Stimulated activated CD4-positive, alpha-beta T cell treated with anti-CD3 and anti-CD28 coated beads, Interleukin-2, amount 100 ng/mL, for 48 hours (primary cell): ENCODE results near the gene PSMD6.

Experiments used
- DNase-seq, 2 donors: peaks; one replicate each; pipeline ENCODE4 v3.0.0-alpha.2; 2020

Gene PSMD6

DNA sequence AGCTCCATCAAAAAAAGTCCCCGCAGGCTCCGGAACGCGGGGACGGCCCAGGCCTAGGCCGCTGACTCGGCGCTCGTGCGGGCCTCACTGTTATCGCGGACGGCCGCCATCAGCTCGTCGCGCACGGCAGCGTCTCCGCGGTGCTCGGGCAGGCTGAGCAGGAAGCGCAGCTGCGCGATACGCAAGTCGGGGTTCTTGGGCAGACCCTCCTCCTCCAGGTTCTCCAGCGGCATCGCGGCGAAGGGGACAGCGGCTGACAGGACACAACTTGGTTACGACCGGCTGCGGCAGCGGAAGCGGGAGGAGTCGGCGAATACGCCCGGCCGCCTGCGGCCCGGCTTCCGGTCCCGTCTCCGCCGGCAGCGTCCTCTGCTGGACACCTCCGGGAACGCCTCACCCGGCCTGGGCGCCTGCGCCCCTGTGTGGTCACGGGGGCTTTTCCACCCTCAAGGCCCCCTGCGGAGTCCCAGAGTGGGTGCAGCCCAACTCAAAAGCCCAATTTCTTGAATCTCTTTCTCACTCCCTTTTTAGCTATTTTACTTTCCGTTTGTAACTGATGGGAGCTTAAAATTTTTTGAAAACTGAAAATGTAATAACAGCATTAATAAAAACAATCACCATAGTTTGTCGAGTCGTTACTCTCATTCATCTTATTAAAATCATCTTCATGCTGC lies at the start of gene PSMD6:
Gene PSMD6, minus strand, starts transcription at position 308 of the 674 bp plus-strand sequence. Its CDS starts 75 bp downstream, at position 233.
- peak; percentile 96 to 97 for DNase-seq

DNA sequence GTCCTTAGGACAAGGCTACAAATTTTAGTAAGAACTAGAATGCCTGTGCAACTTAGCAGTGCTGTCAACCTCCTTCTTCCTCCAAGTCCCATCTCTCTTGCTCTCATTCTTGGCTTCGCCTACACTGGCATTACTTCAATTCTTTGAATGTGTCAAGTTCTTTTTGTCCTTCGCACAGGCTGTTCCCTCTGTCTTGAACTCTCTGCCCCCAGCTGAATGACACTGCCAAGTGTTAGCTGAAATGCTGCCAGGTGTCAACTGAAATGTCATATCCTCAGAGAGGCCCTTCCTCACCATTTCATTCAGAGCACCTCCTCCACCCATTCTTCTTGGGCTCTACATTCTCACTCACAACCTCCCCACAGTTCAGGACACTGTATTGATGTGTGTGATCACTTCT lies 48.8 kb upstream of the PSMD6 start:
- DNase-seq, result no peak

DNA sequence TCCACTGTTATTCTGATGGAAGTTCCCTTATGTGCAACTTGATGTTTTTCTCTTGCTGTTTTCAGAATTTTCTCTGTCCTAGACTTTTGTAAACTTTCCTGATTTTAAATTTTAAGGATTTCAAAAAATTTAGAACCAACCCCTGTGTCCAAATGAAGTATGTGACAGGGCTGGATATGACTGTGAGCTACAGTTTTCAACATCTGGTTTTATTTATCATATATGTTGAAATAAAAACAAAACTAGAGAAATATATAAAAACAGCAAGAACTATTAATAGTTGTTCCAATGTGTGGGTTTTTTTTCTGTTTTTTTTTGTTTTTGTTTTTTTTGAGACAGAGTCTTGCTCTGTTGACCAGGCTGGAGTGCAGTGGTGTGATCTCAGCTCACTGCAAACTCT lies 47.4 kb upstream of the PSMD6 start:
- DNase-seq, result no peak

DNA sequence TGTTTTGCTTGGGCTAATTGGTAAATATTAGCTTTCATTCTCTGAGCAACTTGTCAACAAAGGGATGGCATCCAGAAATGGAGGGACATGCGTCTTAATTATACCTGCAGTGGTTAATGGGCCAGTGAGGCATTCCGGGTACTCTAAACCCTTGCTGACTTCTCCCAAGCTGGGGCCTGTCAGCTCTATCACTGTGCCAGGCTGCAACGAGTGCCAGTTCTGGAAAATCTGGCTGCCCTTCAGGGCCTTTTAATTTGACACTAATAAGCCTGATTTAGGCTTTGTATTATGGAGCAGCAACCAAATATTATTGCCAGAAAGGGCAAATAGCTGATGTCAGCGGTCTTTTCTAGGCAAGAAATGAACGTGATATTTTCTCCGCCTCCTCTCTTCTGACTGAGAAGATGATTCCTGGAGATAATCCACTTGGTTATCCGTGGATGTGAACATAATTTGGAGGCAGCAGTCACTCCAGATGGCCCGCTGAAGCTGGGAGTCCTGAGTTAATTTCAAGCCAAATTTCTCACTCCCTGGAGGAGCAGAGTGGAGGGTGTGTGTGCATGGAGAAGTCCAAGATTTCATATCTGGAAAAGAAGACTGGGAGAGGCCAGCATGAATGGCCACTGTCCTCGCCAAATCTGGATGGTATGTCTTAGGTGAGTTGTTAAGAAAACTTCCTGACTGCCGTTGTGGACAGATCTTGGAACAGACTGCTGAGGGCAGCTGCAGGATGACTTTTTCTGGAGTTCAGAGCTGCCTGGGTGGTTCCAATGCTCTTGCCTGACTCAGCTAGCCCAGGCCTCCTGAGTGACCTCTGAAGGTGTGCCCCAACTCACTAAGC lies 44.4 kb upstream of the PSMD6 start:
- no peak for DNase-seq

DNA sequence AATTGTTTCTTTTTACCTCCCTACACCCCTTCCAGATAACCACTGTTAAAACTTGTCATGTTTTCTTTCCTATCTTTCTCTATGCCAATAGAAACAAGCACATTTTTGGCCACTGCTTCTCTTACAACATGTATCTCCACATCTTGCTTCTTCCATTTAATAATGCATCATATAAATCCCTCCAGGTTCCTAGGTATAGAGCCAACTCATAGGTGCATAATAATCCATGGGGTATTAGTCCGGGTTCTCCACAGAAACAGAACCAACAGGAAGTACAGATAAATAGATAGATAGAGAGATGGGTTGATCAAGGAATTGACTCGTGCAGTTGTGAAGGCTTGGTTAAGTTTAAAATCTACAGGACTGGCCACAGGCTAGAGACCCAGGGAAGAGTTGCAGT lies 41.5 kb upstream of the PSMD6 start:
- DNase-seq, result no peak

DNA sequence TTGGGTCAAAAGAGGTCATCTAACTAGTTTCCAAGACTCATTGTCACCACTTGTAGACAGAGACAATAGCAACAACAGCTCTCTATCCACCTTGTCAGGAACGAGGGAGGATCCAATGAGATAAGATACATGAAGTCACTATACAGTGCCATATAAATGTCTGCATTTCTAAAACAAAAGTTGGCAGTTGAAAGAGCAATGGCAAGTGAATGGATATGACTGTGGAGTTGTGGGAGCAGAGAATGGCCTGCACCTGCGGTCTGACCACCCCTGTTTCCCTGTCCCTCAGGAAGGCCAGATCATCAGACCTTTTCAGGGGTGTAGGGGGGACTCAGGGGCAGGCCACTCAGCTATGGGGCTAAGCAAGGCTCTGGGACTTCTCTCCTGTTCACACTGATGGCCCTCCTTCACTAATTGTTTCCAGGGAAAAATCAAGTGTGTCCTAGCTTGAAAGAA lies 40.7 kb upstream of the PSMD6 start:
- DNase-seq, result no peak

DNA sequence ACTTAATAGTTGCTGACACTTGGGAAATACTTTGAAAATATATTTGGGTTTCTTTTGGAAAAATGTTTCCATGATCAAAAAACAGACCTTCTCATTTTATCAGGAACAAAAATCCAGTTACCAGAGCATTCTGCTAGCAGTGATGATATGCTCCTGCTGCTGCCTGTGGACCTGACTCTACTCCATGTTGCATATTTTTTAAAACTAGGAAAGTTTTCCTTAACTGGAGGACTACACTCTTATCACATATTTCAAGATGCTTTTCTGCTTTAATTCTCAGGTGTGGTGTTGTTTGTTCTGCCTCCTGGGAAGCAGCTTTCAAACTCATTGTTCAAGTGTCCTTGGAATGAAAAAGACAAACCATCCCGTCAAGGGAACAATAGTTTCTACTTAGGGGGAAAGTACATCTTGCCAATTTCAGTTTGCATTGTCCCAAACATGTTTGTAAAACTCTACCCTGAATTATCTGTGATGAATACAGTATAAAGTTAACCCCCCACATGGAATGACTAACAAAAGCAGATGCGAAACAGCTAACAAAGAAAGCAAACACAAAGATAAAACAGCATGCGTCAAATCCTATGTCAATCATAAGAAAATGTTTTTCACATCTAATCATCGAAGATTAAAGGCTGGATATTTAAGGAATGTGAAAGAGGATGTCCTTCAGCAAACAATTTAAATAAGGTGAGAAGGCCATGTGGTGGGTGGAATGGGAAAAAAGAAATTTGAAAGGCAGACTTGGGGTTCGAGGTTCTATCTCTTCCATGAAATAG lies 40.1 kb upstream of the PSMD6 start:
- DNase-seq, result no peak

DNA sequence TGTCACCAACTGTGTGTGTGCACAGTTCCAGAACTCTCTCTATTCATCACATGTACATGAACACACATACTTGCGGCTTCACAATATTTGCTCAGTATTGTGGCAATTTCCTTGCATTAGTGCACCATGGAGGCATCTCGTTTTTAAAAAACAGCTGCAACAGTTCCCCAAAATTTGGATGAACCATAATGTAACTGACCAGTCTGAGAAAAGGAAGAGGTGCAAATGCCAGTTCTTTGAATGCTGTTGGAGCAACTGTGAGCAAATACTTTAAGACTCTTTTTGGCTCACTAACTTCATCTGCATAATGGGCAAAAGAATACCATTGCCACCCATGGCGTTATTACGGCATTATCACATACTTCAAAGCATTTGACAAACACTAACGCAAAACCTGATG lies 38.3 kb upstream of the PSMD6 start:
- DNase-seq, result no peak

DNA sequence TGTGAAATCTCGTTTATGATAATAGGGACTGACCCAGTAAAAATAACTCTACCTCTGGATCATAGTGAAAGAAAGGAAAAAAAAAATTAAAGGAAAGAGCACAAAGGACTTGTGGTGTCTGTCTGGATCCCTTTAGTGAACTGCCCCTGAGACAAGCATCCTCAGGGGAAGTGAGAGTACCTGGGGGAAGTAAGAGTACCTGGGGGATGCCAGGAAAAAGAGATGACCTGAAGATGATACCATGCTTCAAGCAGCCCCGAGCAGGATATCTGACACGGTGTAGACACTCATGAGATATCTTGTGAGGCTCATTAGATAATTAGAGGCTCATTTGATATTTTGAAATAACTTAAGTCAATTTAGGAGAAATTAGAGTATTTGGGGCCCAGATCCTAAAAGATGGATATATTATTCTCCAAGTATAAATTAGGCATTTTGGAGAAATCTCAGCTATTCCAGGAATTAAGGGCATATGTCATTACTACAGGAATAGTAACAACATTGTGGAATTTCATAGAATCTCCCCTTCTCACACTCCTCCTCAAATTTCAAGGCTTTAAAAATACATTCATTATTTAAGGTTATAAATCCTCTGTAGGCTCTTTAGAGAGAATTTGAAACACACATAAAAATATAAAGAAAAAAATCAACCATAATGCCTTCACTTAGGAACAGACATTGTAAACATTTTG lies 36.3 kb upstream of the PSMD6 start:
- DNase-seq, result no peak

DNA sequence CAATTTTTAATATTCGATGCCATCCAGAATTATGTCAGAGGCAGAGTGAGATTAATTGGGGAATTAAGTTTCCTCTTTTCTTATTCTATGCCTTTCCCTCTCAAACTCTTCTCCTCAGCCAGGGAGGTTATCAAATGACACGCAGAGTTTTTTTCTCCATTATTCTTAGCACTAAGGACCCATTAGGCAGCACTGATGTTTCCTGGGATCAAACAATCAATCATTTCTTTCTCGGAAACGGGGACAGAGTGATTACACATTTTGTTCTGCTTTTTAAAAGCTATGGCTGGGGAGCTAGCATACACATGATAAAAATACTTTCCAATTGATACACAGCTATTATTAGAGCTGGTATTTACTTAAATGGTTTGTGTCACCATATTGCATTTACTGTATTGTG lies 35.3 kb upstream of the PSMD6 start:
- DNase-seq, result no peak

DNA sequence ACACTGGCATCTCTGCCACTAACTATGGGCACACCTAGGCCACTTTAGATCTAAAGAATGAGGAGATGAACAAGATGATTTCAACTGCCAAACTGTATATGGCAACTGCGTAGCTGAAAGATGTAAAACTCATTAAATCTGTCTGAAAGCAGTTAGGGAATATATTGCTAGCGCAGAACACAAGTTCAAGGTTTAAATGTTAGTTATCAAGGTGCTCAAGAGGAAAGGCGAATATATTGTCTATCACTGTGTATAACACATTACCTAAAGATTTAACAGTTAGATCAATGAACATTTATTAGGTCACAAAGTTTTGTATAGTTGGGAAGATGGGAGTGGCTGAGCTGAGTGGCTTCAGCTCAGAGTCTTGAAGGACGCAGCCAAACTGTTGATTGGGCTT lies 33.9 kb upstream of the PSMD6 start:
- DNase-seq, result no peak

DNA sequence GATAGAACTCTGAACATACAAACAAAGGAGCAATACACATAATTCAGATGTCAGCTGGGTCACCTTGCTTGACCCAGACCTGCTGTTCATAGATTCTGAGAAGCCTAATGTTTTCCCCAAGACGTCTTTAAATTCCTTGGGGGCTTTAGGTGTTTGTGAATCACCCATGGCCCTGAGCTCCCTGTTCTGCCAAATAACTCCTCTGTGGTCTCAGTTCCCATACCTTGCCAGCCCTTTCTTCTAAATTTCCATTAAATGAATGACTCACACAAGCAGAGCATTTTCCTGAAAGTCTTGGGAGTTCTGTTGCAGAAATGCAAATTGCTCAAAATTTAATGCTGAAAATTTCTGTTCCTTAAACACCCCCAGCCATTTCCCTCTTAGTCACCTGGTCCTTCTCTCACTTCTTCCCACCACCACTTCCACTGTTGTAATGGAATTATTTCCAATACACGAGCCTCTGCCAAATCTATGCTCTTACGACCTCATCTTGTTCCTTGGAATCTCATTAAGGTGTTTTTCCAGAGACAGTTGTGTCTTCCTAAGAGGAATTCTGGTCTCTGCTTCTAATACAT lies 33.4 kb upstream of the PSMD6 start:
- no peak for DNase-seq

DNA sequence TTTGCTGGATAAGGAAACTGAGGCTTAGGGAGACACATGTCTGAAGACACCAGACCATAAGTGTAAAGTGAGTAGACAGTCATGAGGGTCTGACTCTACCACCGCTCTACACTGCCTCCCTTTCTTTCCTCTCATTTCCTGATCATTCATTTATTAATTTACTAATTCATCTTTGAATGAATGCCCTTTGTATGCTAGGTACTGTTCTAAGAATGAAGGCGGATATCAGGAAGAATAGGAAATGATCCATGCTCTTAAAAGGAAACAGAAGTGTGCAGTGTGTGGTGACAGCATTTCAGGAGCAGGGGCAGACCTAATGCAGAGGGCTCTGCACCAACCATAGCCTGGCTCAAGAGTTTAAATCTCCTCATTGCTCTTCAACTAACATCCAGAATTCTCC lies 31.8 kb upstream of the PSMD6 start:
- DNase-seq, result no peak

DNA sequence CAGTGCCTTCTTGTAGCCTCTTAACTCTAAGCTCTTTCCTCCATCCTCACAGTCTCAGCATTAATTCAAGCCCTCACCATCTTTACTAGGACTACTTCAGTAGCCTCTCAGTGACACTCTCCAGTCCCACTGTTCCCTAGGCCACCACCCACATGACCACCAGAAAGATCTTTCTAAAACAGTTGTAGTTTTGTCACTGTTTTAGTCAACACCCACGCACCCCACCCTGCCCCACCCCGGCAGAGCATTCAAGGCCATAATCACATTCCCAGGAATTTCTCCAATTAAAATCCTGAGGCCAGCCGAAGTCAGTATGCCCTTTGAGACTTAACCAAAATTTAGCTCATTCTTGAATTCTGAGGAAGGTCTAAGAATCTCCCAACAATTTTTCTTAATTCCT lies 31.2 kb upstream of the PSMD6 start:
- no peak for DNase-seq

DNA sequence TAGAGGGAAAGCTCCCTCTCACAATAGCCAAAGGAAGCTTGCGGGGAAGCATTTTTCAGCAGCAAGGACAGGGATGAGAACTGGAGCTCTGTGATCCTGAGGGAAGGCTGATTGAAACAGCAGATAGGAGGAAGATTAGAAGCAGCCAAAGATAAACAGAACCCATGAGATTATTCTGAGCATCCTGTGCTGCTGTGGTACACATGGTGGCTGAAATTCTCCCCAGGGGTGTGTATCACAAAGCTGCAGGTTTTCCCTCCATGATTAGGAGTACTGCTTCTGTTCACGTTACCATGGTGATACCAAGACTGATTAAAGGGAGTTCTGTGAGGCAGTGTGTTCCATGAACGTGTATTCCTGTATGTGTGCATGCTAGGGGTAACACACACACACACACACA lies 30.3 kb upstream of the PSMD6 start:
- DNase-seq, result no peak

DNA sequence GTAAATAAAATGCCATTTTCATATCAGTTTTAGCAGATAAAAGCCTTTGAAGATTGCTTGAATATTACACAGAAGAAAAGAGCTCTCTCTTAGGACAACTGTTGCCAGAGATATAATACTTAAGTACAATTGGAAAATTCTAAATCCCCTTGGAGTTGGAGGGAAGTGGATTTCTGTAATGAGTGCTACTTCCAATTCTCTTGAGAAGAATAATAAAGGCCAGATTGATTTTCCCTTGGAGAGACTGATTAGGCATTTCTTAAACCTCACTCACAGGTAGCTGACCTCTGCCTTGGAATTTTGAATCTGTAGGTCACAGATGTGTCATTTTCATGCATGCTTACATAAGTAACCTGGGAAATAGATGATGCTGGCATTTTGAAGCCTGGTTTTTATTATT lies 29.8 kb upstream of the PSMD6 start:
- no peak for DNase-seq

DNA sequence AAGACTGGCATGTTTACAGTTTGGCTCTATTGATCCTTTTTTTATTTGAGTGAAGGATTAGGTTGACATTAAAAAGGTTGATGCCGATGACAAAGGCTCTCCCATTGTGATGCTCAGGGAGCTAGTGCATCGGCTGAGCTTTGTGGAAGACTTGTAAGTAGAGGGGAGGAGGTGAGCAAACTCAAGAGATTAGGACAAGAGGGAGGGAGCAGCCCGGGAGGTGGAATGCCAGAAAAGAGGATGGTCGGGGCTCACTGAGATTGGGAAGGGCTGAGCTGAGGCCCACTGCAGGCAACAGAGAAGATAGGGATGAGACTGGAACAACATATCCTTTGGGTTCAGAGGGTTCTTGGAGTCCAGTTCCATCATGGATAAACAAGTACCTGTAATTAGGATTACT lies 26.5 kb upstream of the PSMD6 start:
- no peak for DNase-seq

DNA sequence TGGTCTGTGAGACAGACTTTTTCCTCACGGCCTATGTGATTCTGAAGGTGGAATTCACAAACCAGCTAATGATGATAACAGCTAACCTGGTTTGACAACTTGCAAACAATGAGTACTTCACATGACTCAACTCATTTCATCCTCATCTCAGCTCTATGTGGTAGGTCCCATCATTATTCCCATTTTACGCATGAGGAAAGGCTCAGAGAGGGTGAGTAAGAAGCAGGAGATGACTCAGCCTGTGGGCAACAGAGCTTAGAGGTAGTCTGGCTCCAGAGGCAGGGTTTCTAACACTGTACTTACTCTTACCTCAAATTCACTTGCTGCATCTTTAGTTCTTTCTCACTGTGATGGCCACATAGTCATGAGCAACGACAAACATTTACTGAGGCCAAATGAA lies 25.8 kb upstream of the PSMD6 start:
- DNase-seq, result no peak

DNA sequence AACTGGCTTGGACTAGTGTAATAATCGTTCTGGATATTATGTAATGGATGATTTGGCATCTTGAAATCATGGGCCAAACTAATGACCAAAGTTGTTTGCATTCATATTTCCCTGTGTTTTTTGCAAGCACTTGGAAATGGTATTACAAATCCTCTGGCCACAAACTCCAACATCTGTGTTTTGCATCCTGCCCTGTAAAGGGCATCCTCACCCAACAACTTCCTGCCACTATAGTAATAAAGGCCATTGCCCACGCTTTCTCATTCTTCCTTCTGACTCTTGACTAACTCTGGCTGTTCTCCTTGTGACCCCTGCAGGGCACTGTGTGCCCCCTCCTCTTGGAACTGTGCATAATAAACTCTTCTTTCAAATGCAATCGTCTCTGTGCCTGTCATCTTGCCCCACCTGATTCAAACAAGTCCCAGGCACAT lies 25.4 kb upstream of the PSMD6 start:
- no peak for DNase-seq

DNA sequence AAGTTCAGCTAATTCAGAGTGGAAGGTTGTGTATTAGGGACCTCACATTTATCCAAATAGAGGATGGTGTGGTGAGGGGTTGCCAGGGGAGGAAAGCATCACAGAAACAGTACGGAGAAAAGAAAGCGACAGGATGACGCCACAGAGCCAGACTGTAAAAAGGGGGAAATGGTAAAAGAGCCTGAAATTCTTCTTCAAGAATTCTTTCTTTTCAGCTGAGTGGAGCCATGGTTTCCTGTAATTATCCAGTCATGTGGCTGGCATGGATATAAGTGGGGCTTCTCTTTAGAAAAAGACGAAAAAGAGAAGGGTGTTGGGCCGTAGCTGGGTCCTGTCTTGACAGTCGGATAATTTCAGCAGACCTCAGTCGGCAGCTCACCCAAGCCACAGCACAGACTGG lies 24.5 kb upstream of the PSMD6 start:
- DNase-seq, result no peak

DNA sequence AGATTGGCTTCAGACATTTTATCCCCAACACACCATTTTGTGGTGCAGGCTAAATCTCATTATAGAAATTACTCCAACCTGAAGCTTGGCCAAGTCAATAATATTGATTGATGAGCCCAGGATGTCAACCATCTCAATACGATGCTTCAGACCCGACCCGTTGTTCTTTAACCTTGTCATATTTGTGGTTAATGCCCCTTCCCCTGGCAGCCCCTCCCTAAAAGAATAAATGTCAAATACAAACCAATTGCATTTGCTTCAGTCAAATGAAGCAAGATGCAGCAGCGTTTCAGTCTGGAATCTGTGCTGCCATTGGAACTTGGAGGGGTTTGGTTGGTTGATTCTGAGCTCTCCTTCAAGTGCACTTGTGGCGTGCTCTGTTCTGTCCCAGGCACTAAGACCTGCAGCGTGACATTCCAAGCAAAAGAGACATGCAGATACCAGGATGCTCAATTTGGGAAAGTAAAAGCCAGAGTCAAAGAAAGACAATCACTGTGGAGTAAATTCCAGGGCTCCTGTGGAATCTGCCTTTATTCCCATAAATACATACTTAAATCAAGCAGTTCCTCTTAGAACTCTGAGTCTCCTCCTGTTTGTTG lies 23.8 kb upstream of the PSMD6 start:
- DNase-seq, result no peak

DNA sequence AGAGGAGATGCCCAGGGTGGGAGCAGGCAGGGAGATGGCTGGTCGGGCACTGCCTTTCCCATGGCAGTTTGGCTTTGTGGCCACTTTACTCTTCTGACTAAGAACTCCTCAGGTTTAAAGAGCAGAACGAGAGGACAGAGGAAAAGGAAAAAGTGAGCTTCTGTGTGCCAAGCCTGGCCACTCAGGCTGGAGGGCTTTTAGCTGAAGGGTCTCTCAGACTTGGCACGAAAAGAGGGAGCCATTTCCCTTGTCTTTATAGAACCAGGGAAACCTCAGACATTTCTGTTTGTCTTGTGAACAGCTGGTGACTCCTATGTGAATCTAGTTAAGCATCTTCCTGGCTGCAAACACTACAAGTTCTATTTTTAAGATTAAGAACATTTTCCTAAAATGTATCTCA lies 23.3 kb upstream of the PSMD6 start:
- DNase-seq, result no peak
